Heart right ventricle (tissue), 16 donors: ENCODE data around the gene AQP2. TPM values are rescaled to one million over a fixed set of nuclear protein-coding genes. Genes with fewer than 3 reads are reported as not detected.
A peak's percentile ranks its signal among the peaks of the same experiment; 100 is the strongest.

ENCODE experiments used
- ATAC-seq, 8 donors: fragments of 200-7000 bp; cut with Tn5 transposase; one replicate each; pipeline ENCODE4 v1.9.1; 2020; ENCODE audit warnings: mild to moderate bottlenecking in 8 of 8, moderate library complexity in 8 of 8, moderate number of reproducible peaks in 1 of 8
- DNase-seq, 2 donors: peaks; one replicate each; pipeline ENCODE4 v3.0.0-alpha.2; 2020
- H3K27ac ChIP-seq, 10 donors: fragments of 200-600 bp; sonication (generic) in 2 of 10; one replicate each; pipeline versions ENCODE4 v1.5.0 to v1.8.0; 2020 to 2022; ENCODE audit warnings: mild to moderate bottlenecking in 3 of 10
- H3K27me3 ChIP-seq, 7 donors: fragments of 200-600 bp; one replicate each; pipeline ENCODE4 v1.8.0; 2021 to 2022; ENCODE audit warnings: mild to moderate bottlenecking in 2 of 7
- H3K36me3 ChIP-seq, 9 donors: fragments of 200-600 bp; sonication (generic) in 1 of 9; one replicate each; pipeline versions ENCODE4 v1.5.0 to v1.8.0; 2020 to 2022; ENCODE audit warnings: mild to moderate bottlenecking in 2 of 9
- H3K4me1 ChIP-seq, 9 donors: fragments of 200-600 bp; sonication (generic) in 1 of 9; one replicate each; pipeline versions ENCODE4 v1.5.0 to v1.8.0; 2020 to 2022; ENCODE audit warnings: mild to moderate bottlenecking in 4 of 9
- H3K4me3 ChIP-seq, 10 donors: fragments of 200-600 bp; sonication (generic) in 2 of 10; one replicate each; pipeline versions ENCODE4 v1.5.0 to v1.8.0; 2020 to 2022; ENCODE audit warnings: mild to moderate bottlenecking in 7 of 10, moderate library complexity in 2 of 10
- H3K9me3 ChIP-seq, 11 donors: fragments of 200-600 bp in 10 of 11; sonication (generic) in 2 of 11; one replicate each; pipeline versions ENCODE4 v1.5.0 to v1.8.0; 2013 to 2022; ENCODE audit warnings: mild to moderate bottlenecking in 2 of 11, control low read depth in 1 of 11, moderate library complexity in 1 of 11
- WGBS, 2 donors: extraction: QIAGEN DNeasy Blood & Tissue Kit; methylation state at CpG; one replicate each; pipeline ENCODE4 v1.1.7; 2013; ENCODE audit warnings: inconsistent platforms in 1 of 2; 5-methylcytosine and 5-hydroxymethylcytosine counted together
- intact Hi-C, 10 donors: fragments of 100-400 bp; cut with DNase I; formaldehyde crosslinking; loops; one replicate each; pipeline versions ENCODE4 v1.11.1 to v1.14.2; 2022
- polyA plus RNA-seq, 2 donors: library from polyadenylated mRNA; stranded (reverse); fragments of 200-250 nt; gene quantifications; one replicate each; pipeline ENCODE4 v1.2.3, GENCODE V29; 2013
- total RNA-seq, 10 donors: library from RNA; stranded (reverse); fragmentation: NEBNext Ultra II Directional in 3 of 10; extraction: Animal tissue kit (Norgen Biotek cat#: 25700) in 3 of 10; gene quantifications; one replicate each; pipeline versions ENCODE4 v1.2.1 to v1.2.4, GENCODE V29; 2021 to 2023
- TF ChIP-seq, protein P1 (sequence below), 9 donors: fragments of 200-600 bp; sonication (generic) in 2 of 9; IDR thresholded peaks; one replicate each; pipeline versions ENCODE4 v1.5.0 to v1.8.0; 2021 to 2022; ENCODE audit warnings: antibody characterized with exemption in 9 of 9, mild to moderate bottlenecking in 5 of 9, moderate library complexity in 1 of 9
- donor health status: Arrhythmogenic right ventricular cardiomyopathy.
- donor health status: ischemic (EF 13 %, LVEDD 7.1; RV severe dilation, severe dysfunction).
- donor health status: healthy with polysubstance abuse.
- donor health status: DM: no; HTN: yes; CAD: no.
- donor health status: DM: no; HTN: no; CAD: no.
- donor health status: ischemic (EF 25% LVEDD 6.9; RV normal size, moderate dysfunction).
- donor health status: ischemic (EF 25% LVEDD 5.7; RV mildly dilated, moderate dysfunction).
- donor health status: healthy.
- donor health status: DM: yes; HTN: yes; CAD: no.
- donor health status: Ischemic cardiomyopathy.
- donor health status: ischemic (EF 35%, LVEDD 5.7; RV mildly dilated, moderate dysfunction).
- donor health status: nonischemic (EF 11% LVEDD 7.7; RV severe dilation, severe dysfunction).
- donor health status: DM: yes; HTN: yes; CAD: no.
- donor health status: PGD.
- donor health status: ischemic (EF 29% LVEDD 5.4; RV normal size, mild dysfunction).
- donor health status: nonischemic (EF 23%, LVEDD 6.1; RV moderate dilation, normal function).

The AQP2 gene
- total and polyA plus RNA-seq, 12 donors, result 0.04 TPM; not detected in 11

DNA sequence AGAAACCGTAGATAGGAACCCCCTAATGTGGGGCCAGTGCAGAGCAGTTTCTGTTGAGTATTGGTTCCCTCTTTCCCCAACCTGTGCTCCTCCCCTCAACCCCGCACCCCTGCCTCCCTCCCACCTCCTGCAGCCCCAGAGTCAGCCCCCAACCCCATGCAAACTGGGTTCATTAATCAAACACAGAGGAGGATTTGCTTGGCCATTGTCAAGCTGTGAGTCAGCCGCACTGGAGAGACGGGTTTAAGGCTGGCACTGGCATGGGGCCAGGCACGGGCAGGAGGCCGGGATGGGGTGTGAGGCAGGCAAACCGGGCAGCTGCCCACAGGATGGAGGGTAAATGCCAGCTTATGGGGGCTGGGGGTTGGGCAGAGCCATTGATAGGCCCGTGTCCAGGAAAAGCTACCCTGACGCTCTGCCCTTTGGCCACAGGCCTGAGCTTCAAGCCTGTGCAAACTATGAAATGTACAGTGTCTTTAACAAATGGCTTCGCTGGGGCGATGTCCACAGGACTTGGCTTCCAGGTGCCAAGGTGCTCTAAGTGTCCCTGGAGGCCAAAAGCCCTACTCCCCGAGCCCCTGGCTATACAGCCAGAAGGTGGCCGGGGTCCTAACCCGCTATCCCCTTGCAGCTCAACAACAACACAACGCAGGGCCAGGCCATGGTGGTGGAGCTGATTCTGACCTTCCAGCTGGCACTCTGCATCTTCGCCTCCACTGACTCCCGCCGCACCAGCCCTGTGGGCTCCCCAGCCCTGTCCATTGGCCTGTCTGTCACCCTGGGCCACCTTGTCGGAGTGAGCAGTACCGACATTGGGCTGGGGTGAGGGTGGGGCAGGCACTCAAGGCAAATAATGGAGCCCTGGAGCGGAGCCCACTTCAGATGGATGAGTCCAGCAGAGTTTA lies 12.6 kb downstream of the AQP2 start:
- ATAC-seq, result peak; percentile 19 to 79 (median 54)
- TF ChIP-seq, protein P1, sequence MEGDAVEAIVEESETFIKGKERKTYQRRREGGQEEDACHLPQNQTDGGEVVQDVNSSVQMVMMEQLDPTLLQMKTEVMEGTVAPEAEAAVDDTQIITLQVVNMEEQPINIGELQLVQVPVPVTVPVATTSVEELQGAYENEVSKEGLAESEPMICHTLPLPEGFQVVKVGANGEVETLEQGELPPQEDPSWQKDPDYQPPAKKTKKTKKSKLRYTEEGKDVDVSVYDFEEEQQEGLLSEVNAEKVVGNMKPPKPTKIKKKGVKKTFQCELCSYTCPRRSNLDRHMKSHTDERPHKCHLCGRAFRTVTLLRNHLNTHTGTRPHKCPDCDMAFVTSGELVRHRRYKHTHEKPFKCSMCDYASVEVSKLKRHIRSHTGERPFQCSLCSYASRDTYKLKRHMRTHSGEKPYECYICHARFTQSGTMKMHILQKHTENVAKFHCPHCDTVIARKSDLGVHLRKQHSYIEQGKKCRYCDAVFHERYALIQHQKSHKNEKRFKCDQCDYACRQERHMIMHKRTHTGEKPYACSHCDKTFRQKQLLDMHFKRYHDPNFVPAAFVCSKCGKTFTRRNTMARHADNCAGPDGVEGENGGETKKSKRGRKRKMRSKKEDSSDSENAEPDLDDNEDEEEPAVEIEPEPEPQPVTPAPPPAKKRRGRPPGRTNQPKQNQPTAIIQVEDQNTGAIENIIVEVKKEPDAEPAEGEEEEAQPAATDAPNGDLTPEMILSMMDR (IDR thresholded peaks at IDR 0.05), result no peak
- no peaks in the 10 kb centered on the region for H3K36me3 ChIP-seq
- peaks cover 0 to 89% (median 37%) of the 10 kb centered on the region in 7 donors for H3K27me3 ChIP-seq
- intact Hi-C loops, result loop anchor here in 5 of 10 donors (10.0 kb wide), 2 partner anchors 188 to 212 kb away; no protein-coding TSS in a partner anchor
- H3K4me1 ChIP-seq, result peaks cover 10 to 50% (median 21%) of the 10 kb centered on the region in 9 donors
- 70 to 74% methylated on average over 21 of the region's 21 CpGs for WGBS, 2 donors
- H3K9me3 ChIP-seq, result no peaks in the 10 kb centered on the region
- peak overlapping the region in 2 of 10 donors; percentile 44 to 53 for H3K27ac ChIP-seq
- H3K4me3 ChIP-seq, result no peak overlapping the region
- peak; percentile 62 to 77 for DNase-seq

DNA sequence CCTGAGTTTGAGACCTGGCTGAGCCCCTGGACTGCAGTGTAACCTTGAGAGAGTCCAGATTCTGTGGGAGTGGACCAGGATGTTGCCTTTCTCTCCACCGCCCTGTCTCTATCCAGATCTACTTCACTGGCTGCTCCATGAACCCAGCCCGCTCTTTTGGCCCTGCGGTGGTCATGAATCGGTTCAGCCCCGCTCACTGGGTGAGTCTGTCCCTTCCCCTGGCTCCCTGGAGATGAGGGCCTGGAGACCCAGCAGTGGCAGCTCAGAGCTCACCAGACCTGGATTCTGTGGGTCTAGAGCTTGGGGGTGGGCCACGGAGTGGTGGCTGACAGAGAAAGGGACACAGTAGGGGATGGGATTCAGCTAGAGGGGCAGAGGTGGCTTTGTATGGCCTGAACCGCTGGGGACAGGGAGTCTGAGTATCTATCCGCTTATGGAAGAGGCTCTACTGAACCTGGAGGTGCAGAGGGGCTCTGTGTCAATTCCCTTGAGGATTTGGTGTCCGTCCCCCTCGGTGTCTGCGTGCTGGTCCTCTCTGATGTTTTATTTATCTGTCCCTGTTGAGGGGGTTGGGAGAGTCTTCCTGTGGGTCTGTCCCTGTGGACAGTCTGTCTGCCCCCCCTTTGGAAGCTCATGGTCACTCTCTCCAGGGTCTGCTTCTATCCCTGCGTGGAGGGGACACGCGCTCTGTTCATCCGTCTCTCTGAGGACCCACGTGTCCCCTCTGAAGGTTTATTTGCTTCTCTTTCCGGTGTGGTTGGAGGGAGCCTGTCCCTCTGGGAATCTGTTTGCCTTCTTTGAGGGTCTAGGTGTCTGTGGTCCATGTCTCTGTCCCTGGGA lies 13.7 kb downstream of the AQP2 start:
- Histone ChIP-seq H3K4me1 (peaks cover 10 to 49% (median 21%) of the 10 kb centered on the region in 9 donors), H3K36me3 (no peaks in the 10 kb centered on the region), H3K27ac (peak overlapping the region in 1 of 10 donors; percentile 53), H3K9me3 (no peaks in the 10 kb centered on the region), H3K4me3 (no peak overlapping the region), H3K27me3 (peaks cover 0 to 86% (median 45%) of the 10 kb centered on the region in 7 donors)
- ATAC-seq (no peak), DNase-seq (no peak)
- TF ChIP-seq, protein P1 (IDR thresholded peaks at IDR 0.05), result no peak
- WGBS, 2 donors, result 78 to 84% methylated on average over 17 of the region's 17 CpGs
- intact Hi-C loops, result loop anchor here in 6 of 10 donors (2.0 to 10.0 kb wide), 3 partner anchors 97 to 211 kb away; no protein-coding TSS in a partner anchor

- DNase-seq (no peak), ATAC-seq (no peak)
- H3K27ac ChIP-seq, result no peak overlapping the region
- H3K27me3 ChIP-seq, result peaks cover 0 to 80% (median 39%) of the 10 kb centered on the region in 7 donors
- H3K9me3 ChIP-seq, result no peaks in the 10 kb centered on the region
- TF ChIP-seq, protein P1 (IDR thresholded peaks at IDR 0.05), result no peak
- H3K4me3 ChIP-seq, result no peak overlapping the region
- intact Hi-C loops, result loop anchor here (2.0 to 10.0 kb wide), 7 partner anchors 92 to 302 kb away; partner anchors contain the start of gene ASIC1 (in 5 of the 10)
- 70 to 76% methylated on average over 13 of the region's 13 CpGs for WGBS, 2 donors
- peaks cover 10 to 41% (median 15%) of the 10 kb centered on the region in 9 donors for H3K4me1 ChIP-seq
- no peaks in the 10 kb centered on the region for H3K36me3 ChIP-seq
These were observed 14.5 kb downstream of the AQP2 start for GRCh38 chr12:49964849-49965624.
